ENCODE data around the gene HCRTR2. TPM values are rescaled to one million over a fixed set of nuclear protein-coding genes. Genes with fewer than 3 reads are reported as not detected.

The HCRTR2 gene
- total RNA-seq, 1 experiment from 2014 or later: not detected

GRCh38 chr6:55320696-55321086 lies 146.4 kb downstream of the HCRTR2 start:
- DNase-seq (ENCODE audit: low read depth): no peak

- DNase-seq (ENCODE audit: low read depth): no peak
Measured at GRCh38 chr6:55327169-55327568, 152.9 kb downstream of the HCRTR2 start, which contains the start of gene GFRAL. TSS of gene GFRAL (plus strand) at chr6:55327469. CDS start at chr6:55327555, 86 bp downstream.

Other genes with a start within 250 kb of the HCRTR2 start
- gene GFRAL, start 153.0 kb downstream of the HCRTR2 start, total RNA-seq (2014; rRNA removed): not detected in 2 replicates